GM23338 (cell line): ENCODE results near the gene SPDYE3.

Source experiments
- EZH2 ChIP-seq: fragments of 200-600 bp; sonication (generic); IDR thresholded peaks from one replicate; pipeline ENCODE4 v1.8.0; 2017; ENCODE audit warnings: antibody characterized with exemption, mild to moderate bottlenecking, low read depth; ENCODE audit not compliant: unreplicated experiment
- EZH2phosphoT487 ChIP-seq: fragments of 200-600 bp; sonication (generic); IDR thresholded peaks from one replicate; pipeline ENCODE4 v1.8.1; 2018; ENCODE audit warnings: antibody characterized with exemption; ENCODE audit not compliant: unreplicated experiment
- TF ChIP-seq, protein P1 (sequence below), 2 experiments: fragments of 200-600 bp in 1 of 2; sonication (generic) in 1 of 2; conservative IDR thresholded peaks; 2 replicates each; pipeline versions ENCODE4 v1.5.1 to v1.6.1; 2016 to 2017; ENCODE audit warnings: antibody characterized with exemption in 2 of 2, low read depth in 2 of 2, mild to moderate bottlenecking in 2 of 2, moderate library complexity in 1 of 2

- TF ChIP-seq, protein P1, sequence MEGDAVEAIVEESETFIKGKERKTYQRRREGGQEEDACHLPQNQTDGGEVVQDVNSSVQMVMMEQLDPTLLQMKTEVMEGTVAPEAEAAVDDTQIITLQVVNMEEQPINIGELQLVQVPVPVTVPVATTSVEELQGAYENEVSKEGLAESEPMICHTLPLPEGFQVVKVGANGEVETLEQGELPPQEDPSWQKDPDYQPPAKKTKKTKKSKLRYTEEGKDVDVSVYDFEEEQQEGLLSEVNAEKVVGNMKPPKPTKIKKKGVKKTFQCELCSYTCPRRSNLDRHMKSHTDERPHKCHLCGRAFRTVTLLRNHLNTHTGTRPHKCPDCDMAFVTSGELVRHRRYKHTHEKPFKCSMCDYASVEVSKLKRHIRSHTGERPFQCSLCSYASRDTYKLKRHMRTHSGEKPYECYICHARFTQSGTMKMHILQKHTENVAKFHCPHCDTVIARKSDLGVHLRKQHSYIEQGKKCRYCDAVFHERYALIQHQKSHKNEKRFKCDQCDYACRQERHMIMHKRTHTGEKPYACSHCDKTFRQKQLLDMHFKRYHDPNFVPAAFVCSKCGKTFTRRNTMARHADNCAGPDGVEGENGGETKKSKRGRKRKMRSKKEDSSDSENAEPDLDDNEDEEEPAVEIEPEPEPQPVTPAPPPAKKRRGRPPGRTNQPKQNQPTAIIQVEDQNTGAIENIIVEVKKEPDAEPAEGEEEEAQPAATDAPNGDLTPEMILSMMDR (conservative IDR thresholded peaks at IDR 0.05; ENCODE audit: low read depth in 2 of 2) = no peak
- TF ChIP-seq EZH2phosphoT487 (no peak), EZH2 (no peak)
Measured at GRCh38 chr7:100358857-100359212, 51.3 kb downstream of the SPDYE3 start.
